GM21529 (cell line): Measurements from ENCODE around the gene CDKL1.

ENCODE experiments used
- ATAC-seq: cut with Tn5 transposase; IDR thresholded peaks from one replicate; pipeline ENCODE4 v1.9.1; 2021; ENCODE audit not compliant: unreplicated experiment

Gene CDKL1

GRCh38 chr14:50288146-50288545, 108.5 kb downstream of the CDKL1 start:
- ATAC-seq = no peak

- ATAC-seq = no peak
Observed at GRCh38 chr14:50285861-50286260, 110.8 kb downstream of the CDKL1 start.
